ENCODE results near the gene KIFAP3. TPM values are rescaled to one million over a fixed set of nuclear protein-coding genes. Genes with fewer than 3 reads are reported as not detected.

KIFAP3 gene
- polyA plus RNA-seq, 3 donors, result 2.1 to 4.7 (median 2.2) TPM

DNA sequence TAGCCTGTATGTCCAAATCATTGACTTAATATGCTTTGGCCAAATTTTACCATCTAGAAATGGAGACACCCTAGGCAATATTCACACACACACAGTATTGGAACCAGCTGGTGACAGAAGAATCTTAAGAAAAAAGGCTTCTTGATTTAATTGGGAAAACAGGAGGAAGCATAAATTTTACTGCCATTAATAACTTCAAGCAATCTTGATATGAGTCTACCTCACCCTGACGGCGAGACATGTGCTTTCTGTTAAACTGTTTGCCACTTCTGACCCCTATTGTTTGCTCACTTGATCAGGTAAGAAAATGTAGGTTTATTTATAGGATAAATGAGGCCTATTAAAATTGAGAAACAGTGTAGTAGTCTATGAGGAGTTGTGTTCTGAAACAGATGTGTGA is 73.2 kb downstream of the KIFAP3 start:
- H3K4me3 Mint-ChIP-seq, result no peak overlapping the region
- Histone ChIP-seq H3K9me3 (replicated peaks in 1 of 2; ENCODE audit: control insufficient read depth in 1 of 2, insufficient read depth in 1 of 2, low read length in 2 of 2) (no peaks in the 10 kb centered on the region), H3K27me3 (ENCODE audit: control insufficient read depth in 2 of 2, insufficient read depth in 2 of 2, low read length in 2 of 2) (no peaks in the 10 kb centered on the region), H3K79me2 (ENCODE audit: insufficient read depth, low read length) (no peaks in the 10 kb centered on the region), H3K4me3 (replicated peaks in 1 of 3; ENCODE audit: low read depth in 2 of 3, low read length in 3 of 3) (no peak overlapping the region), H4K20me1 (ENCODE audit: insufficient read depth, low read length) (no peaks in the 10 kb centered on the region), H3K27ac (ENCODE audit: low read depth in 1 of 2, low read length in 2 of 2) (no peak overlapping the region), H3K4me2 (replicated peaks; ENCODE audit: extremely low read depth, low read length, poor library complexity, severe bottlenecking) (no peak overlapping the region), H3K4me1 (ENCODE audit: control insufficient read depth in 1 of 2, insufficient read depth in 2 of 2, low read length in 2 of 2) (no peaks in the 10 kb centered on the region), H3K9ac (ENCODE audit: insufficient read depth, low read length, poor library complexity, severe bottlenecking) (no peak overlapping the region), H3K36me3 (replicated peaks in 1 of 2; ENCODE audit: control insufficient read depth in 1 of 2, insufficient read depth in 2 of 2, low read length in 2 of 2) (no peaks in the 10 kb centered on the region), H2AFZ (ENCODE audit: insufficient read depth, low read depth, low read length, poor library complexity, severe bottlenecking) (no peak overlapping the region)
- DNase-seq, result no peak
- no peaks in the 10 kb centered on the region for H3K27me3 Mint-ChIP-seq (ENCODE audit: low read depth in 3 of 3)
- H3K27ac Mint-ChIP-seq, result no peak overlapping the region
- H3K4me1 Mint-ChIP-seq, result no peaks in the 10 kb centered on the region
- peaks cover 0 to 3% of the 10 kb centered on the region in 2 donors for H3K36me3 Mint-ChIP-seq
- intact Hi-C loops (cut with micrococcal nuclease), result no loop called here
- WGBS (ENCODE audit: insufficient coverage), result no CpG with 5 or more reads among the region's 2 CpGs
- TF ChIP-seq, protein P1, sequence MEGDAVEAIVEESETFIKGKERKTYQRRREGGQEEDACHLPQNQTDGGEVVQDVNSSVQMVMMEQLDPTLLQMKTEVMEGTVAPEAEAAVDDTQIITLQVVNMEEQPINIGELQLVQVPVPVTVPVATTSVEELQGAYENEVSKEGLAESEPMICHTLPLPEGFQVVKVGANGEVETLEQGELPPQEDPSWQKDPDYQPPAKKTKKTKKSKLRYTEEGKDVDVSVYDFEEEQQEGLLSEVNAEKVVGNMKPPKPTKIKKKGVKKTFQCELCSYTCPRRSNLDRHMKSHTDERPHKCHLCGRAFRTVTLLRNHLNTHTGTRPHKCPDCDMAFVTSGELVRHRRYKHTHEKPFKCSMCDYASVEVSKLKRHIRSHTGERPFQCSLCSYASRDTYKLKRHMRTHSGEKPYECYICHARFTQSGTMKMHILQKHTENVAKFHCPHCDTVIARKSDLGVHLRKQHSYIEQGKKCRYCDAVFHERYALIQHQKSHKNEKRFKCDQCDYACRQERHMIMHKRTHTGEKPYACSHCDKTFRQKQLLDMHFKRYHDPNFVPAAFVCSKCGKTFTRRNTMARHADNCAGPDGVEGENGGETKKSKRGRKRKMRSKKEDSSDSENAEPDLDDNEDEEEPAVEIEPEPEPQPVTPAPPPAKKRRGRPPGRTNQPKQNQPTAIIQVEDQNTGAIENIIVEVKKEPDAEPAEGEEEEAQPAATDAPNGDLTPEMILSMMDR (IDR thresholded peaks at IDR 0.05), result no peak
- peaks cover 0 to 3% (median 0%) of the 10 kb centered on the region in 7 donors for H3K9me3 Mint-ChIP-seq

DNA sequence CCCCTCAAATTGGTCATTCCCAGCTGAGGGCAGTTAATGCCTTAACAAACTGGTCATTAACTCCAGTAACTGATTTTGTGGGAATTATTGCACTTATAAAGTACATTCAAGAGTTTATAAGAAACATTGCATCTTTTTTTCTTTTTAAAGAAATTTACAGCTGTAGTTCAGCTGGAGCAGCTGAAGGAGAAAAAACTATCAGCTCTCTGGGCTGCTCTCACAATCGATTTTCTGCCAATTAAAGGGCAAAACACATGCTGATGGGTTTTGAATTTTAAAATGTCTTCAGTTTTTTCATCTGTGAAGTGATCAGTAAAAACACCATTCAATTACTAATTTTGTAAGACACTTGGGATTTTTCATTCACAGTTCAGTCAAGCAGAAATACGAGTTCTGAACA is 74.7 kb downstream of the KIFAP3 start:
- intact Hi-C loops (cut with micrococcal nuclease), result no loop called here
- no CpG with 5 or more reads among the region's 2 CpGs for WGBS (ENCODE audit: insufficient coverage)
- no peaks in the 10 kb centered on the region for H3K27me3 ChIP-seq (ENCODE audit: control insufficient read depth in 2 of 2, insufficient read depth in 2 of 2, low read length in 2 of 2)
- Mint-ChIP-seq H3K36me3 (peaks cover 0 to 3% of the 10 kb centered on the region in 2 donors), H3K4me3 (no peak overlapping the region), H3K9me3 (no peaks in the 10 kb centered on the region), H3K27ac (no peak overlapping the region), H3K4me1 (no peaks in the 10 kb centered on the region), H3K27me3 (ENCODE audit: low read depth in 3 of 3) (no peaks in the 10 kb centered on the region)
- no peak overlapping the region for H3K9ac ChIP-seq (ENCODE audit: insufficient read depth, low read length, poor library complexity, severe bottlenecking)
- DNase-seq, result no peak
- H3K27ac ChIP-seq (ENCODE audit: low read depth in 1 of 2, low read length in 2 of 2), result no peak overlapping the region
- H3K4me2 ChIP-seq (replicated peaks; ENCODE audit: extremely low read depth, low read length, poor library complexity, severe bottlenecking), result no peak overlapping the region
- no peaks in the 10 kb centered on the region for H3K36me3 ChIP-seq (replicated peaks in 1 of 2; ENCODE audit: control insufficient read depth in 1 of 2, insufficient read depth in 2 of 2, low read length in 2 of 2)
- no peaks in the 10 kb centered on the region for H3K79me2 ChIP-seq (ENCODE audit: insufficient read depth, low read length)
- no peaks in the 10 kb centered on the region for H3K4me1 ChIP-seq (ENCODE audit: control insufficient read depth in 1 of 2, insufficient read depth in 2 of 2, low read length in 2 of 2)
- no peak overlapping the region for H3K4me3 ChIP-seq (replicated peaks in 1 of 3; ENCODE audit: low read depth in 2 of 3, low read length in 3 of 3)
- no peak overlapping the region for H2AFZ ChIP-seq (ENCODE audit: insufficient read depth, low read depth, low read length, poor library complexity, severe bottlenecking)
- no peaks in the 10 kb centered on the region for H3K9me3 ChIP-seq (replicated peaks in 1 of 2; ENCODE audit: control insufficient read depth in 1 of 2, insufficient read depth in 1 of 2, low read length in 2 of 2)
- TF ChIP-seq, protein P1 (IDR thresholded peaks at IDR 0.05), result no peak
- H4K20me1 ChIP-seq (ENCODE audit: insufficient read depth, low read length), result no peaks in the 10 kb centered on the region
